Measurements from ENCODE around the gene DHRS7B.
"Not testable (repeated sequence)": the region's sequence is repeated elsewhere in the genome, so short reads cannot be mapped to it uniquely, and the experiment has no call there.

The DHRS7B gene

GRCh38 chr17:21126645-21127508 lies at the start of gene DHRS7B:
Gene DHRS7B (plus strand): TSS chr17:21126964. CDS start chr17:21126972, 8 bp downstream.
- no peak for TF ChIP-seq CTCF (IDR thresholded peaks at IDR 0.05; ENCODE audit: insufficient read depth, missing control alignments)
- peak; percentile 41 for FAIRE-seq

GRCh38 chr17:21077281-21077680 lies 49.5 kb upstream of the DHRS7B start:
- FAIRE-seq (no peak), DNase-seq (ENCODE audit: insufficient read length, low spot score) (no peak)
- TF ChIP-seq CTCF (IDR thresholded peaks at IDR 0.05; ENCODE audit: insufficient read depth, missing control alignments) = no peak

More at GRCh38 chr17:21126645-21127508, at the start of gene DHRS7B:
- DNase-seq (ENCODE audit: insufficient read length, low spot score) = peak; percentile 86

GRCh38 chr17:21078016-21078780 lies 48.6 kb upstream of the DHRS7B start:
- TF ChIP-seq CTCF (IDR thresholded peaks at IDR 0.05; ENCODE audit: insufficient read depth, missing control alignments) = no peak
- FAIRE-seq (no peak), DNase-seq (ENCODE audit: insufficient read length, low spot score) (no peak)

GRCh38 chr17:21079196-21079595 lies 47.6 kb upstream of the DHRS7B start:
- TF ChIP-seq CTCF (IDR thresholded peaks at IDR 0.05; ENCODE audit: insufficient read depth, missing control alignments) = no peak
- FAIRE-seq (no peak), DNase-seq (ENCODE audit: insufficient read length, low spot score) (no peak)

DNA sequence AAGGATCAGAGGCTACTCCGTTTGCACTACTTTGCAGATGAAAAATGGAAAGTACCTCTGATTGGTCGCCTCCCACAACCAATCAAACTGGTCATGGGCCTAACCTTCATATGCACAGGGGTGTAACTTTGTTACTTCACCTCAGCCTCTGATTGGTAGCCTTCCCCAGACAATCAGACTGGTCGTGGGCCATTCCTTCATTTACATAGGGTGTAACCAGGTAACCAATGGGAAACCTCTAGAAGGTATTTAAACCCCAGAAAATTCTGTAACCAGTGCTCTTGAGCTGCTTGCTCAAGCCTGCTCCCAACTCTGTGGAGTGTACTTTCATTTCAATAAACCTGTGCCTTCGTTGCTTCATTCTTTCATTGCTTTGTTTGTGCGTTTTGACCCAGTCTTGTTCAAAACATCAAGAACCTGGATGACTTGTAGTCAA lies 44.7 kb upstream of the DHRS7B start:
- no peak for TF ChIP-seq CTCF (IDR thresholded peaks at IDR 0.05; ENCODE audit: insufficient read depth, missing control alignments)
- DNase-seq (ENCODE audit: insufficient read length, low spot score) = no peak
- FAIRE-seq = no peak

GRCh38 chr17:21085280-21085679 lies 41.5 kb upstream of the DHRS7B start:
- not testable (repeated sequence) for FAIRE-seq; DNase-seq (ENCODE audit: insufficient read length, low spot score)

DNA sequence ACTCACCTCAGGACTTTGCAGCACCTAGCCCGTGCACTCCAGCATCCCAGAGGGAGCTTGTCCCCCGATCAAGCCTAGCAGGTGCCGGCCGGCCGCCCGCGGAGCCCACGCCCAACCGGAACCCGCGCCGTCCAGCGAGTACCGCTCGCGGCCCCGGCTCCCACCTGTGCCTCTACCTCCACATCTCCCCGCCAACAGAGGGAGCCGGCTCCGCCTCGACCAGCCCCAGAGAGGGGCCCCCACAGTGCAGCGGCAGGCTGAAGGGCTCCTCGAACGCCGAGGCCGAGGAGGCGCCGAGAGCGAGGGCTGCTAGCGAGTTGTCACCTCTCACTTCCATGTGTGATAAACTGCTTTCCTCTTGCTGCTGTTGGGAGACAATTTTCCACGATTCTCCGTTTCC lies 41.1 kb upstream of the DHRS7B start:
- no peak for FAIRE-seq
- no peak for TF ChIP-seq CTCF (IDR thresholded peaks at IDR 0.05; ENCODE audit: insufficient read depth, missing control alignments)
- no peak for DNase-seq (ENCODE audit: insufficient read length, low spot score)

Measured in D721Med (cell line).